ENCODE data around the gene FHL3.

Gene FHL3, protein sequence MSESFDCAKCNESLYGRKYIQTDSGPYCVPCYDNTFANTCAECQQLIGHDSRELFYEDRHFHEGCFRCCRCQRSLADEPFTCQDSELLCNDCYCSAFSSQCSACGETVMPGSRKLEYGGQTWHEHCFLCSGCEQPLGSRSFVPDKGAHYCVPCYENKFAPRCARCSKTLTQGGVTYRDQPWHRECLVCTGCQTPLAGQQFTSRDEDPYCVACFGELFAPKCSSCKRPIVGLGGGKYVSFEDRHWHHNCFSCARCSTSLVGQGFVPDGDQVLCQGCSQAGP

DNA sequence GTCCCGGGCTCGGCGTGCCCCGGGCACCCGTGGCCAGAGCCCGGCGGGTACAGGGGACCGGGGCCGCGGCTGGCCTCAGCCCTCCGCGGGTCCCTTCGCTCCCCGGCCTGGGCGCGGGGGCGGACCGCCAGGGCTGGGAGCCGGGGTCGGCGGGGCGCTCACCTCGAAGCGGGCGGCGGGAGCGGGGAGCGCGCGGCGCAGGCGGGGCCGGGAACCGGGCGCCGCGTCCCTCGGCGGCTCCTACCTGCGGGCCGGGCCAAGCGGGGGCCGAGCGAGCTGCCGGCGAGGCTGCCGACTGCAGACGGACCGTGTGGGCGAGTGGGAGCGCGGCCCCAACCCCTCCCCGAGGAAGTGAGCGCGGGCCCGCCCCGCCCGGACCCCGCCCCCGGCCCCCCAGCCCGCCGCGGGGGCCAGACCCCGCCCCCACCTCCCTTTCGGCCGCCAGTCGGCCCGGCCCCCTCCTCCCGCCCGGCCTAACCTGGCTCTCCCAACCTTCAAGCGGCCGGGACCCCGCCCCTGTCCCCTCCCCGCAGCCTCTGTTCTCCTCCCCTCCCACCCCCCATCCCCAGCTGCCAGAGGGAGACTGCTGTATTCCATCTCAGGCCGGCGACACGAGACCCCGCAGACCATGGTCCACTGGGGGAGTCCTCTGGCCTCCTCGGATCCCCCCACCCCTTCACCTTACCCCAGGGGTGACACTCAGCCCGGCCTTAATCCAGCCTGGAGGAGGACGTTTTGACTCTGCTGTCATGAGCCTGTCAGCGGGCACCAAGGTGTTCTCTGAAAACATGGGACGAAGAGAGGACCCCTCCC, at the start of gene FHL3:
Gene FHL3 (minus strand): TSS at position 320 of the 813 bp plus-strand sequence. CDS start 6,102 bp downstream, outside the sequence.
- peak; percentile 47 for DNase-seq

DNA sequence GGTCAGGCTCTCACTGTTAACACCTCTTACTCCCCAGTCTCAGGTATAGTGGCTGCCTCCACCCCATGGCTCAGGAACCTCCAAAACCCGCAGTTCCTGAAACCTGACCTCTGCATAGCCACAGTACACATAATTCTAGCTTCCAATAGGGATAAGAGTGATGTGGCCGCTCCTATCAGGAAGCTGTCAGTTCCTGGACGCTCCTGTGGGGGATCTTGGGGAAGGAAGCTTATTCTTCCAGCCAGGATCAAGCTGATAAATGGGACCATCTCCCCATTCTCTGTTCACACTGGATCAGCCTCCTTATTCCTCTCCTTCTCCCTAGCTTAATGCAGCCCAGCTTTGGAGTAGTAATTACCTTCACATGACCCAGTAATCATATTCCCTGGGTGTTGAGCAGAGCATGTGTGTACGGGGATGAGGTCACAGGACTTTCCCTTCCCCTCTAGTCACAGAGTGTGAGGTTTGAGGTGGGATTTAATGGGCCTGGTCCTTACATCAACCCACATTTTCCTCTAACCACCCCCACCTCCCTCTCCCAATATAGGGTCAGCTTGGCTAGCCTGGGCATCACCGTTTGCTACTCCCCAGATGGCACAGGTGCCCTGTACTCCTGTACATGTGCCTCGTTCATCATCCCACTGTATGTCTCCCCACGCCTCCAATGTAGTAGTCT, 48.2 kb upstream of the FHL3 start:
- DNase-seq = no peak

DNA sequence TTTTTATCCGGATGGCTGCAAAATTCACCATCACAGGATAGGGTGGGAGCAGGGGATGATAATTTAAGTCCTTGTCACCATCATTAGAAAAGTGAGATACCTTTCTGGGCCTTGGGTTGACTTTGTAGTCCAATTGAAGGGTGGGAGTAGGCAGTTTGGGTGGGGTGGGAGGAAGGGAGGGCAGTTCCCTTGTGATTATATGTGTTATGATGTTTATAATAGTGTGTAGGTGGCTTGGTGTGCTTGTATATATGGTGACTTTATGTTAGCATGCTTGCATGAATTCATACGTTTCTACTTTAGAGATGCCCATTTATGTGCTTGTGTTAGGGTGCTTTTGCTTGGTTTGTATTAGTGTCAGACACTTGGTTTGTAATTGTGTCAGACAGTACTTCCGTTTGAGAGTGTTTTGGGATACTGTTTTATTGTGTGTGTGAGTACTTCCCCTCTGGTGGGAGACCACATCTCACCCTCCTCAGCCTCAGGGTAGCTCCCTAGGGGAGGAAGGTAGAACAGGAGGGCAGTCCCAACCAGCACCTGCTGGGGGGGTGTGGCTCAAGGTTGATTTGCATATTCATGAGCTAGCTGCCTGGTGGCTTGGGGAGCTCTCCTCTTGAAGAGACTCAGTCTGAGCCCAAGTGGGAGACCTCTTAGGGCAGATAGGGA, 47.6 kb upstream of the FHL3 start:
- peak; percentile 63 for DNase-seq

DNA sequence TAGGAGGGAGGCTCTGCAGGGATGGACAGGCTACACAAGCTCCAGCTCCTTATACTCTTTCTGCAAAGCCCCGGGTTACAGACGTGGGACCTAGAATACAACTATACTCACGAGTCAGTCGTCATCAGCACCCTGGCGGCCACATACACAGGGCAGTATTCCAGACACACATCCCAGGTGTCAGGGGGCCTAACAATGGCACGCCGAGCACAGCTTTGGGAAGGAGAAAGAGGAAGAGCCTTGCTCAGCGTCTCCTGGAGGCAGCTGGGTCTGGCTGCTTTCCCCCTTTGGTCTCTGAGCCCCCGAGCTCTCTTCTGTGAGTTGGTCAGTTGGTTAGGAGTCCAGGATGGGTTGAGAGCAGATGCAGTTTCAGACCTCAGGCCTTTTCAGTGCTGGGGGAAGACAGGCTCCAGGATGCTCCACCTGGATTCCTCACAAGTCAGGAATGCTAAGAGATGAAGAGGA, 45.8 kb upstream of the FHL3 start:
- DNase-seq = no peak

DNA sequence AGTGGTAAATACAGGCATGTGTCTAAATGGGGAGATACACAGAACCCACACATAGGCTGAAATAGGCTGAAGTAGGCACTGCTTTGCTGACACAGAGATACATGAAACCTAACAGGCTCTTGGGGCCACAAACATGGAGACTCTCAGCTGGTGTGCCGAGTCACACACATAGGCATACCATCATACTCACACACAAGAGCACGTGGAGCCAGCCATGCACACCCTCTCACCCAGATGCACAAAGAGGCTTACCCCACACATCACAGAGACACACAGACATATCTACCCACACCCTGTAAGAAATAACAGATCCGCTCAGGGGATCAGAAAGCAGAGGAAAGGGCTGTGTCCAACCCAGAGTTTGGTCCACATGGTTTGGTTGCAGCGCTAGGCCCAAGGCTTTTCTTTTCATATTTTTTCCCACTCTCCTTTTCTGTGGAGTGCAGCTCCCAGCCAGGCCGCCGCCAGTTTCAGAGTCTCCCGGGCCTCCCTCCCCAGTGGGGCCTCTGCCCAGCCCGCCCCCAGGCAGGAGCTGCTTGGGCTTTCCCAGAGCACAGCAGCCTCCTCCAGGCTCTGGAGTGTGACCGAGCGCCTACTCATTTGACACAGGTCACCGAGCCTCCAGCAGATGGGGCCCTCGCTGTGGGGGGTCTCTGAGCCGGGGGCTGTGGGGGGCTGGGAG, 45.2 kb upstream of the FHL3 start:
- DNase-seq = no peak

DNA sequence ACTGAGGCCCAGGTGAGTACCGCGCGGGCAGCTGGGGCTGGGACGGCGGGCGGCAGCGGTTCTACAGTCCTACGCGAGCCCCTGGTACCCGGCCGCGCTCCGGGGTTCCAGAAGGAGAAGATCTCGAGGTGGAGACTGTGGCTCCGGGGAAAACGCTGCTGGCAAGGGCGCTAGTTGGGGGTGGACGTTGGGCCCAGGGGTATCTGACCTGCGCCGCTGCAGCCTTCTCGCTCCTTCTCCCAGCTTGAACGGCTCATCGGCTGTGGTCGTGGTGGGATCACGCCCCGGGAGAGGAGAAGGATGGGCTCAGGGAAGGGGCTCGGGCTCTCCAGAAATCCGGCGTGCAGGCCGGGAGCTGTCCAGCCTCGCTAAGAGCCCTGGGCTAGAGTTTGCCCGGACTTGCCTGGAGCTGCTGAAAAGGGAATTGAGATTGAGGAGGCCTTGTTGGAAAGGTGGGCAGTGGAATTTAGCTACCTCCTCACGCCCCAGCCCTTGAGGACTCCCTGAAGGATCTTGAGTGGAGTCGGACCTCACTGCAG, 42.4 kb upstream of the FHL3 start:
- DNase-seq = no peak

DNA sequence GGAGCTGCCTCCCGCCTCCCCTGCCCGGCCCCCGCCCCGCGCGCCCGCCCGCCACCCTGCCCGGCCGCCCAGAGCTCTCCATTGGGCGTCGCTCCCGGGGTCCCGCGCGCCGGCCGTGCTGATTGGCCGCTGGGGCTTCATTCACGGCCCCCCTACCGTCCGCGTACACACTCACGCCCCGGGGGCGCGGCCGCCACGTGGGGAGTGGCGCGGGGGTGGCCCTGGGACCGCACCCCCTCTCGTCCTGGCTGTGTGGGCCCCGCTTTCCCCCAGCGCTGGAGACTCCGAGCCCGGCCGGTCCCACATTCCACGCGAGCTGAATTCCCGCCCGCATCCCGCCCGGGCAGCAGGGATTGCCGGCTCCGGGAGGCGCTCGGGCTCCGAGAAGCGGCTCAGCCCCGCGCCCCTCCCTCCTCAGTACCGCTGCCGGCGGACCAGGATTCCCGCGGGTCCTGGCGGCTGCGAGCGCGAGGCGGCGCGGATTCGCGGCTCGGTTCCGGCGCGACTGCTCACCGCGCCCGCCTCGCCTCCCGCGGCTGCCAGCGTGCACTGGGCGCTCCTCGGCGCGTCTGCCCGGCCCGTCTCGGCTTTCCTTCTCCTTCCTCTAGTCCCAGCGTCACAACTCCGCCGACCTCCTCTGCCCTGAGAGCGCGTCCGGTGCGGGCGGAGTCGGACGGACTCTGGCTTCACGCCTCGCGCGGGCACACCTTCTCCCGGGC, 41.7 kb upstream of the FHL3 start:
- peak; percentile 56 for DNase-seq

DNA sequence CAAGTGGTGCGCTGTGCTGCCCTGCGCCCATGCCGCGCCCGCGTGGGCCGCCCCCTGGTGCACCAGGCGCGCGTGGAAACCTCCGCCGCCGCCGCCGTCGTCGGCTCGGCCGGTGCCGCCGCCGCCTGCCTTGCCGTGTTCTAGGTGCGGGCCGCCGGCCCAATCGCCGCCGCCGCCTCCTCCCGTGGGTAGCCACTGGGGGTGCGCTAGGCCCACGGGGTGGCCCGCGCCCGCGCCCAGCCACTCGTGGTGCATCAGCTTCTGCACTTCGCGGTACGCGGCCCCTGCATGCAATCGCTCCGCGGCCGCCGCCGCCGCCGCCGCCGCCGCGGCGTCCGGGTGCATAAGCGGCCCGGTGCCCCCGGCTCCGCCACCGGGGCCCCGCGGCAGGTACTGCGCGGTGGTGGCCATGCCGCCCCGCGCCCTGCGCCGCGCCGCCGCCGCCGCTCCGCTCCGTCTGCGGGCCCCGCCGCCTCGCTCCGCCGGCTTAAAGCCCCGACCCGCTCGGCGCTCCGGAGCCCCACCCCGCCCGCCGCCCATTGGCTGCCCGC, 41.1 kb upstream of the FHL3 start, which contains the start of gene POU3F1:
Gene POU3F1 (minus strand): TSS at position 461 of the 551 bp plus-strand sequence. CDS start 50 bp downstream, at position 411.
- DNase-seq = peak; percentile 85

DNA sequence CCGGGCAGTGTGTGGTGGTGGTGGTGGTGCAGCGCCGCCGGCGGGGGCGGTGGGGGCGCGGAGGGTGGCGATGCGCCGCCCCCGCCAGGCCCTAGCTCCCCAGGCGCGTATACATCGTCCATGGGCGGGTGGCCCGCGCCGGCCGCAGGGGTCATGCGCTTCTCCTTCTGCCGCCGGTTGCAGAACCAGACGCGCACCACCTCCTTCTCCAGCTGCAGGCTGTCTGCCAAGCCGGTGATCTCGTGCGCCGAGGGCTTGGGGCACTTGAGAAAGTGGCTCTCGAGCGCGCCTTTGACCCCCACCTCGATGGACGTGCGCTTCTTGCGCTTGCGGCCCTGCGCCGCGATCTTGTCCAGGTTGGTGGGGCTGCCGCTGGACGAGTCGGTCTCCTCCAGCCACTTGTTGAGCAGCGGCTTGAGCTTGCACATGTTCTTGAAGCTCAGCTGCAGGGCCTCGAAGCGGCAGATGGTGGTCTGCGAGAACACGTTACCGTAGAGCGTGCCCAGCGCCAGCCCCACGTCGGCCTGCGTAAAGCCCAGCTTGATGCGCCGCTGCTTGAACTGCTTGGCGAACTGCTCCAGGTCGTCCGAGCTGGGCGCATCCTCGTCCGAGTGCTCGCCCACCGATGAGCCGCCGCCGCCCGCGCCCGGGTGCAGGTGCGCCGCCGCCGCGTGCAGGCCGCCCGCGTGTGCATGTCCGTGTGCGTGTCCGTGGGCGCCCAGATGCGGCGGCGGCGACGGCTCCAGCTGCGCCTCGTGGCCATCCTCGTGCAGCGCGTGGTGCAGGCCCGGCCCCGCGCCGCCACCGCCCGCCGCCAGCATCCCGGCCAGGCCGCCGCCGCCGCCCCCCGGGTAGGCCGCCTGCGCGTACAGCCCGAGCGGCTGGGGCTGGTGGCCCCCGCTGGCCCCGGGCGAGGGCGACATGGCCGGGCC, 40.4 kb upstream of the FHL3 start:
- peak; percentile 65 for DNase-seq

DNA sequence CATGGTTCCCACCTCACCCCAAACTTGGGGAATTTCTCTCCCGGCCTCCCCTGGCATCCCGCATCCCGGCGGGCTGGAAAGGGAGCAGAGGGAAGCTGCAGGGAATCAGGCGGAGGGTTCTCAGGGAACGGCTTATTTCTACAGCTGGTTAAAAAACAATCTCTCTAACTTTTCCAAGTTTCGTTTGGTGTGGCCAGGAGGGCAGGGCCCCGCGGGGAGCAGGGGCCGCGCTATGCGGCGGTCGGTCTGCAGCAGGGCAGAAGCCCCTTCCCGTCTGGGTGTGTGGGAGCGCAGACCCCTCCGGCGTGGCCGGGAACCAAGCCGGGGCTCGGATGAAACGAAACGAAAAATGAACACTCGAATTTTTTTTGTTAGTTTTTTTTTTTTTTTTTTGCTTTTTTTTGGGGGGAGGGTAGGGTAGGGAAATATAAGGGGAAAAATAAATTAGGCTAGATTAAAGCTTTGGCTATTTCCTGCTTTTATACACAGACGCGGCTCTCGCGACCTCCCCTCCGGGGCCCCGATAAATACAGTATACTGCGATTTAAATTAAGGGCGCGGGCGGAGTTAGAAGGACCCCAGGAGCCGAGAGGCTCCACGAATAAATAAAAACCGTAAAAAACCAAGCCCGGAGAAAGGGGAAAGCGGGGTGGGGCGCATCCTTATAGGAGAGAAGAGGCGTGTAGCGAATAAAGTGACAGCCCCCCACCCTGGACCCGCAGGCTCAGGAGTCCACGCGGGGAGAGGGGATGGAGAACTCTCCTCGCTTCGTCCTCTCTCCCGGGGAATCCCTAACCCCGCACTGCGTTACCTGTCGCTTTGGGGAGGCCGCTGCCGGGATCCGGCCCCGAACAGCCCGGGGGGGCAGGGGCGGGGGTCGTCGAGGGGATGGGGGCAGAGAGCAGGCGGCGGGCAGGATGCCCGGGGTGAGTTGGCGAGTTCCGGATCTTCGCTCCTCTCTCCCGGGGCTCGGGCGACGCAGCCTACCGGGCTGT, 39.2 kb upstream of the FHL3 start:
- no peak for DNase-seq

DNA sequence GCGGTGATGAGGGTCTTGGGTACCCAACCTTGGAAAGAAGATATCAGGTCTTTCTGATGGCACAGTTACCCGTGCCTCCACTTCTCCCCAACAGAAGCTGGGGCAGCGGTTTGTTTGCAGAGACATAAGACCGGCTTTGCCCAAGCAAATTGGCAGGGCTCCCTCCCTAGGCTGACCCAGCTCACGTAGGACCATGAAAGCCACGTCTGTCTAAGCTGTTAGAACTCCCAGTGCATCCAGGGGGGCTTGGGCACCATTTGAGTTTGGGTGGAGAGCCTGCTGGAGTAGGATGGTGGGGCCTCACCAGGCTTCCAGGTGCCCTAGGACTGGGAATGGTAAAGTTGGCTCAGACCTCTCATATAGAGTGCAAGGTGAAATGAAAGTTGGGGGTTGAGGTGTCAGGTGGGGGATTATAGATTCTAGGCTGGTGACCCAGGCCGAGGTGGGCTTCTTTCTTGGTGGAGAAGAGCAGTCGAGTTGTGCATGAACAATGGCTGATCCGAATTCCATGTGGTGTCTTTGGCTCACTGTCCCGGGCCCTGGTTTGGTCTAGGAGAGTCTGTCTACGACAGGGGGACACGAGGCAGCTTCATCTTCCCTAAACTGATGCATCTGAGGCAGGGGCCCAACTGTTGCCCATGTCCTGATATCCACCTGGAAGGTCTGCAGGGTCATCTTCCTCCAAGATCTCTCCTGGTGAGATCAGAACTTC, 37.9 kb upstream of the FHL3 start:
- no peak for DNase-seq

DNA sequence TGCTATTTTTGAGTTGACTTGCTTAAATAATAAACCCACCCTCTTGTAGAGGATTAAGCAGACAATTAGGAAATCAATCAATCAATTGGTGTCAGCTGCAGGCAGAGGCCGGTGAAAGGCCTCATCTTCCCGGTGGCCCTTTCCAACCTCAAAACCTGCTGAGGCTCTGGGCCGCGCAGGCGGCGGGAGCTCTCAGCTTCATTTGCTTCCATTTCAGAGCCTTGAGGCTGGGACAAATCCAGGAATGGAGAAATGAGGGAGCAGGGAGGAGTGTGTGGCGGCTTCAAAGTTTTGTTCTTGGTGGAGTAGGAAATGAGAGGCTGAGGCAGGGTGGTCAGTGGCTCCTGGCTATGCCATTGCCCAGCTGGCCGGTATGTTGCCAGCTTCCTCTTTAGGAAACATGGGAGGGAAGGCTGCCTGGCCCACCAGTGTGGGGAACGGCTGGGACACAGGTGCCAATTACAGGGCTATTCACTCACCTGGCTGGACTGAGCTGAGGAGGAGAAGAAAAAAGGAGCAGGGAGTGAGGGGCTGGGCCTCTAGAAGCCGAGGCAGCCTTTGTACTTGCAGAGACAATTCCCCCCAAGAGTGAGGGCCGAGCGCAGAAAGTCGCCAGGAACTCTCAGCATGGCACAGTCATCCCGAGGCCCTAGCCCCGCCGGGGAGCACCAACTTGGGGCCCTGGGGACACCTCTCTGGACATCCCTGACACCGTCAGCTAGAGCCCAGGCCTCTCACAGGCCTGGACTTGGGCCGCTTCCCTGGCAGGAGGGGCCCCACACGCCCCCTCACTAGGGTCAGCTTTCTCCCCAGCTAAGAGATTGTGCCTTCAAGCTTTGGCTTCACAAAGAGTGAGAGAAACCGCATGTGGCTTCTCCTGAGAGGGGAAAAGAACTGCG, 36.9 kb upstream of the FHL3 start:
- no peak for DNase-seq

DNA sequence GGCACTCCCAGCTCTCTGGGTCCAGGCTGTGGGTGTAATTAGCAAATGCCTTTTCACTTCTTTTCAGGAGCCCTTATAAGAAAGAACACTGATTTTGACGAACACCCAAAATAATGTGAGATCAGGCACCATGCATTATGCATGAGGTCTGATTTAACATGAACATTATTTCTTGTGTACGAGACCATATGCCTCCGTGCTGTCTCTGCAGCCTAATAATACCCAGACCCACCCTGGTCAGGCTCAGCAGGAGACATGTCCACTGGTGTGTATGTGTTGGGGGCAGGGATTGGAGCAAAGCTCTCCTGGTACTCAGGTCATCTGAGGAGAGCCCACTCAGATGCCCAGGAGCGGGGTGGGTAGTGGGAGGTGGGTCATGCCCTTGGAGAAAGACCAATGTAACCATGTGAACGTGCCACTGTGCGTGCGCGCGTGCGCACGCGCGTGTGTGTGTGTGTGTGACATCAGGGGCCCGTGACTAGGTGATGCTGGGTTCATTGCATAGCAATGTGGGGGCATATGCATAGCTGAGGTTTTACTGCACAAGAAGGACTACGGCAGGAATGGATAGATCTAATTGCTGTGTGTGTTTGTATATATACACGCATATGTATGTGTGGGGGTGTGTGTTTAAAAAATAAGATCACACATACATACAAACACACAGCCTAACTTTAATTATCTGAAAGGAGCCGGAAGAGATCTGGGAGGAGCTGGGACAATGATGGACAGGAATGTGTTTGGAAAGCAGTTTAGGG, 34.2 kb upstream of the FHL3 start:
- no peak for DNase-seq

DNA sequence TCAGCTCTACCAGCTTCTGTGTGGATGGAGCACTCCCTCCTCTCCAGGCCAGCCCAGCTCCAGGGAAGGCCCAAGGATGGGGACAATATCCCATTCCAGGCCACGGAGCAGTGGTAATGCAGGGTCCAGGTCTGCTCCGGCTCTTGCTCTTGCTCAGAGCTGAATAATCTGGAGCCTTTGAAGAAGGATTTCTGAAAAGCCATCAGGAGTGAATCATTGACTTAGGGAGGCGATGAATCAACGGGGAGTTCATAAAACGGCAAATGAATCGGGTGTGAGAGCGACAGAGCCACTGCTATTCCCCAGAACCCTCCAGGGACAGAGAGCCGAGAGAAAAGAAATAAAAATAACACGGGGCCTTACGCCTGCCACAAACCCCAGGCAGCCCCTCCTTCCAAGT, 33.5 kb upstream of the FHL3 start:
- no peak for DNase-seq

DNA sequence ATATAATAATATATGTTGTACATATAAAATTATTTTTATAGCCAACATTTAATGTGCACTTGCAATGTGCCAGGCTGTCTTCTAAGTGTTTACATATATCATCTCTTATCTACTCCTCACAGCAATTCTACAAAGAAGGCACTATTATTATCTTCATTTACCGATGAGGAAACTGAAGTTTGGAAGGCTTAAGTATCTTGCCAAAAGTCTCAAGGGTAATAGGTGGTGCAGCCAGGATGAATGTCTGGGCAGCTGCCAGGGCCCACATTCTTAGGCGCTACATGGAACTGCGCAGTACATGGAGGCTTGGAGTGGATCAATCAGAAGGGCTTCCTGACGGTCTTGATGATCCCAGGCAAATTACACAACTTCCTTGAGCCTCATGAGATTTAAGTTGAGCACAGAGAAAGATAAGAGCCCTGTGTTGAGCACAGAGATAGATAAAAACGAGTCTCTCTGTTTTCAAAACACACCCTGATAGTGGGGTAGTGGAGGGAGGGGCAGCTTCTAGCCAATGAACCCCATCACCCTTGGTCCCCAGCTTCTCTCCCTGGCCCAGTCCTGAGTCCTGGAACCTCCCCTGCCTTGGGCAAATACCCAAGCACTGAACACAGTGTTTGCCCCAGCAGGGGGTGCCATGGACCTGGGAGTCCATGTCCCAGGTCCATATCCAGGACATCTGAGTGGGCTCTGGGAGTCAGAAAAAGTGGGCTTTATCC, 32.1 kb upstream of the FHL3 start:
- no peak for DNase-seq
